Heart right ventricle (tissue), 16 donors: ENCODE results near the gene TLL1. TPM values are rescaled to one million over a fixed set of nuclear protein-coding genes. Genes with fewer than 3 reads are reported as not detected.
A peak's percentile ranks its signal among the peaks of the same experiment; 100 is the strongest.

Source experiments
- ATAC-seq, 8 donors: fragments of 200-7000 bp; cut with Tn5 transposase; one replicate each; pipeline ENCODE4 v1.9.1; 2020; ENCODE audit warnings: mild to moderate bottlenecking in 8 of 8, moderate library complexity in 8 of 8, moderate number of reproducible peaks in 1 of 8
- DNase-seq, 2 donors: peaks; one replicate each; pipeline ENCODE4 v3.0.0-alpha.2; 2020
- H3K27ac ChIP-seq, 10 donors: fragments of 200-600 bp; sonication (generic) in 2 of 10; one replicate each; pipeline versions ENCODE4 v1.5.0 to v1.8.0; 2020 to 2022; ENCODE audit warnings: mild to moderate bottlenecking in 3 of 10
- H3K27me3 ChIP-seq, 7 donors: fragments of 200-600 bp; one replicate each; pipeline ENCODE4 v1.8.0; 2021 to 2022; ENCODE audit warnings: mild to moderate bottlenecking in 2 of 7
- H3K36me3 ChIP-seq, 9 donors: fragments of 200-600 bp; sonication (generic) in 1 of 9; one replicate each; pipeline versions ENCODE4 v1.5.0 to v1.8.0; 2020 to 2022; ENCODE audit warnings: mild to moderate bottlenecking in 2 of 9
- H3K4me1 ChIP-seq, 9 donors: fragments of 200-600 bp; sonication (generic) in 1 of 9; one replicate each; pipeline versions ENCODE4 v1.5.0 to v1.8.0; 2020 to 2022; ENCODE audit warnings: mild to moderate bottlenecking in 4 of 9
- H3K4me3 ChIP-seq, 10 donors: fragments of 200-600 bp; sonication (generic) in 2 of 10; one replicate each; pipeline versions ENCODE4 v1.5.0 to v1.8.0; 2020 to 2022; ENCODE audit warnings: mild to moderate bottlenecking in 7 of 10, moderate library complexity in 2 of 10
- H3K9me3 ChIP-seq, 11 donors: fragments of 200-600 bp in 10 of 11; sonication (generic) in 2 of 11; one replicate each; pipeline versions ENCODE4 v1.5.0 to v1.8.0; 2013 to 2022; ENCODE audit warnings: mild to moderate bottlenecking in 2 of 11, control low read depth in 1 of 11, moderate library complexity in 1 of 11
- CTCF ChIP-seq, 9 donors: fragments of 200-600 bp; sonication (generic) in 2 of 9; IDR thresholded peaks; one replicate each; pipeline versions ENCODE4 v1.5.0 to v1.8.0; 2021 to 2022; ENCODE audit warnings: antibody characterized with exemption in 9 of 9, mild to moderate bottlenecking in 5 of 9, moderate library complexity in 1 of 9
- WGBS, 2 donors: extraction: QIAGEN DNeasy Blood & Tissue Kit; methylation state at CpG; one replicate each; pipeline ENCODE4 v1.1.7; 2013; ENCODE audit warnings: inconsistent platforms in 1 of 2; 5-methylcytosine and 5-hydroxymethylcytosine counted together
- intact Hi-C, 10 donors: fragments of 100-400 bp; cut with DNase I; formaldehyde crosslinking; loops; one replicate each; pipeline versions ENCODE4 v1.11.1 to v1.14.2; 2022
- polyA plus RNA-seq, 2 donors: library from polyadenylated mRNA; stranded (reverse); fragments of 200-250 nt; gene quantifications; one replicate each; pipeline ENCODE4 v1.2.3, GENCODE V29; 2013
- total RNA-seq, 10 donors: library from RNA; stranded (reverse); fragmentation: NEBNext Ultra II Directional in 3 of 10; extraction: Animal tissue kit (Norgen Biotek cat#: 25700) in 3 of 10; gene quantifications; one replicate each; pipeline versions ENCODE4 v1.2.1 to v1.2.4, GENCODE V29; 2021 to 2023
- donor health status: Arrhythmogenic right ventricular cardiomyopathy.
- donor health status: ischemic (EF 13 %, LVEDD 7.1; RV severe dilation, severe dysfunction).
- donor health status: healthy with polysubstance abuse.
- donor health status: DM: no; HTN: yes; CAD: no.
- donor health status: DM: no; HTN: no; CAD: no.
- donor health status: ischemic (EF 25% LVEDD 6.9; RV normal size, moderate dysfunction).
- donor health status: ischemic (EF 25% LVEDD 5.7; RV mildly dilated, moderate dysfunction).
- donor health status: healthy.
- donor health status: DM: yes; HTN: yes; CAD: no.
- donor health status: Ischemic cardiomyopathy.
- donor health status: ischemic (EF 35%, LVEDD 5.7; RV mildly dilated, moderate dysfunction).
- donor health status: nonischemic (EF 11% LVEDD 7.7; RV severe dilation, severe dysfunction).
- donor health status: DM: yes; HTN: yes; CAD: no.
- donor health status: PGD.
- donor health status: ischemic (EF 29% LVEDD 5.4; RV normal size, mild dysfunction).
- donor health status: nonischemic (EF 23%, LVEDD 6.1; RV moderate dilation, normal function).

TLL1 gene
- total and polyA plus RNA-seq, 12 donors: 0.17 to 2.3 (median 0.71) TPM

- intact Hi-C loops: loop anchor here in 3 of 10 donors (10.0 kb wide), 2 partner anchors 213 to 223 kb away; partner anchors contain the start of gene TLL1 (in 2 of the 3)
- TF ChIP-seq CTCF (IDR thresholded peaks at IDR 0.05): no peak
- DNase-seq: no peak
- Histone ChIP-seq H3K4me3 (no peak overlapping the region), H3K27me3 (no peaks in the 10 kb centered on the region), H3K27ac (no peak overlapping the region), H3K4me1 (no peaks in the 10 kb centered on the region), H3K9me3 (no peaks in the 10 kb centered on the region), H3K36me3 (no peaks in the 10 kb centered on the region)
- WGBS, 2 donors: 69 to 80% methylated on average over 2 of the region's 2 CpGs
- ATAC-seq: no peak
These were observed 214.5 kb downstream of the TLL1 start for GRCh38 chr4:166087569-166087968.

- DNase-seq (no peak), ATAC-seq (no peak)
- H3K27ac ChIP-seq: no peak overlapping the region
- H3K27me3 ChIP-seq: no peaks in the 10 kb centered on the region
- WGBS, 2 donors: 53% methylated on average over 4 of the region's 4 CpGs
- intact Hi-C loops: loop anchor here in 3 of 10 donors (10.0 kb wide), 2 partner anchors 214 to 224 kb away; partner anchors contain the start of gene TLL1 (in 2 of the 3)
- TF ChIP-seq CTCF (IDR thresholded peaks at IDR 0.05): no peak
- no peak overlapping the region for H3K4me3 ChIP-seq
- H3K9me3 ChIP-seq: no peaks in the 10 kb centered on the region
- no peaks in the 10 kb centered on the region for H3K36me3 ChIP-seq
- H3K4me1 ChIP-seq: no peaks in the 10 kb centered on the region
These were observed 215.5 kb downstream of the TLL1 start for GRCh38 chr4:166088576-166088975.

- WGBS, 2 donors: 67 to 85% methylated on average over 3 of the region's 3 CpGs
- intact Hi-C loops: loop anchor here in 8 of 10 donors (1.0 to 5.0 kb wide), 4 partner anchors 552 to 599 kb away; no protein-coding TSS in a partner anchor
- Histone ChIP-seq H3K9me3 (no peaks in the 10 kb centered on the region), H3K27me3 (peaks cover 0 to 3% (median 0%) of the 10 kb centered on the region in 7 donors), H3K4me1 (no peaks in the 10 kb centered on the region), H3K36me3 (no peaks in the 10 kb centered on the region), H3K4me3 (no peak overlapping the region), H3K27ac (no peak overlapping the region)
- TF ChIP-seq CTCF (IDR thresholded peaks at IDR 0.05): no peak
- no peak for ATAC-seq
- no peak for DNase-seq
These were observed 218.1 kb downstream of the TLL1 start for GRCh38 chr4:166091146-166091545.

- intact Hi-C loops: loop anchor here (1.0 to 5.0 kb wide), 7 partner anchors 553 to 600 kb away; no protein-coding TSS in a partner anchor
- TF ChIP-seq CTCF (IDR thresholded peaks at IDR 0.05): peak; percentile 64 to 92 (median 74)
- Histone ChIP-seq H3K4me3 (no peak overlapping the region), H3K9me3 (no peaks in the 10 kb centered on the region), H3K4me1 (no peaks in the 10 kb centered on the region), H3K27ac (no peak overlapping the region), H3K36me3 (no peaks in the 10 kb centered on the region), H3K27me3 (peaks cover 0 to 3% (median 0%) of the 10 kb centered on the region in 7 donors)
- DNase-seq (no peak), ATAC-seq (no peak)
- 0% methylated on average over 2 of the region's 2 CpGs for WGBS, 2 donors
These were observed 219.0 kb downstream of the TLL1 start for GRCh38 chr4:166091912-166092510.
